Neuronal stem cell (in vitro differentiated cells): ENCODE results near the gene STK39.

Experiments
- DNase-seq: peaks from one replicate; pipeline ENCODE4 v3.0.0-alpha.2; 2013; ENCODE audit warnings: low spot score
- H2AFZ ChIP-seq: one replicate; pipeline ENCODE4 v1.6.1; 2013; ENCODE audit warnings: mild to moderate bottlenecking, low read length, inconsistent platforms
- H2AK5ac ChIP-seq: 2 replicates; pipeline ENCODE4 v1.6.1; 2013; ENCODE audit warnings: low read depth, mild to moderate bottlenecking, inconsistent platforms, low read length, moderate library complexity, mixed read lengths
- H2BK120ac ChIP-seq: 2 replicates; pipeline ENCODE4 v1.6.1; 2013; ENCODE audit warnings: low read depth, mild to moderate bottlenecking, inconsistent platforms, low read length, moderate library complexity, mixed read lengths
- H2BK12ac ChIP-seq: one replicate; pipeline ENCODE4 v1.6.1; 2013; ENCODE audit warnings: low read length, inconsistent platforms
- H2BK15ac ChIP-seq: 2 replicates; pipeline ENCODE4 v1.6.1; 2013; ENCODE audit warnings: mild to moderate bottlenecking, low read length, inconsistent platforms, mixed read lengths
- H2BK5ac ChIP-seq: one replicate; pipeline ENCODE4 v1.6.1; 2013; ENCODE audit warnings: inconsistent platforms, mild to moderate bottlenecking, low read length, moderate library complexity
- H3K14ac ChIP-seq: one replicate; pipeline ENCODE4 v1.6.1; 2013; ENCODE audit warnings: low read length, inconsistent platforms
- H3K18ac ChIP-seq: 2 replicates; pipeline ENCODE4 v1.6.1; 2013; ENCODE audit warnings: low read length, inconsistent platforms
- H3K23ac ChIP-seq: 2 replicates; pipeline ENCODE4 v1.6.1; 2013; ENCODE audit warnings: low read depth, mild to moderate bottlenecking, mixed read lengths, low read length, inconsistent platforms; ENCODE audit not compliant: poor library complexity
- H3K27ac ChIP-seq: replicated peaks from 3 replicates; pipeline ENCODE4 v1.5.1; 2013; ENCODE audit warnings: low read length, inconsistent platforms
- H3K27me3 ChIP-seq, 3 experiments: 2 replicates each; pipeline ENCODE4 v1.6.1; 2013; ENCODE audit warnings: low read length in 3 of 3, mild to moderate bottlenecking in 2 of 3, inconsistent platforms in 1 of 3, low read depth in 1 of 3, mixed read lengths in 1 of 3, moderate library complexity in 1 of 3; ENCODE audit not compliant: control insufficient read depth in 3 of 3, insufficient read depth in 3 of 3
- H3K36me3 ChIP-seq, 2 donors: replicated peaks in 1 of 2; 2 replicates each; pipeline ENCODE4 v1.6.1; 2013; ENCODE audit warnings: low read length in 2 of 2; ENCODE audit not compliant: control insufficient read depth in 2 of 2, insufficient read depth in 2 of 2
- H3K4ac ChIP-seq: 2 replicates; pipeline ENCODE4 v1.6.1; 2013; ENCODE audit warnings: inconsistent platforms, mild to moderate bottlenecking, low read length, moderate library complexity
- H3K4me1 ChIP-seq, 2 donors: 1 replicate in 1 of 2; 2 replicates in 1 of 2; pipeline ENCODE4 v1.6.1; 2013; ENCODE audit warnings: low read length in 2 of 2, low read depth in 1 of 2; ENCODE audit not compliant: control insufficient read depth in 2 of 2, insufficient read depth in 1 of 2
- H3K4me2 ChIP-seq: one replicate; pipeline ENCODE4 v1.6.1; 2013; ENCODE audit warnings: mild to moderate bottlenecking, low read length, inconsistent platforms; ENCODE audit not compliant: insufficient read depth, poor library complexity, severe bottlenecking
- H3K4me3 ChIP-seq, 2 donors: 2 replicates each; pipeline ENCODE4 v1.5.1; 2013; ENCODE audit warnings: low read length in 2 of 2, mild to moderate bottlenecking in 2 of 2, inconsistent platforms in 1 of 2, moderate library complexity in 1 of 2
- H3K79me1 ChIP-seq: one replicate; pipeline ENCODE4 v1.6.1; 2013; ENCODE audit warnings: low read depth, mild to moderate bottlenecking, inconsistent platforms, low read length, moderate library complexity
- H3K9ac ChIP-seq: one replicate; pipeline ENCODE4 v1.6.1; 2013; ENCODE audit warnings: mild to moderate bottlenecking, low read depth, low read length, inconsistent platforms; ENCODE audit not compliant: poor library complexity
- H3K9me3 ChIP-seq, 2 donors: replicated peaks in 1 of 2; 2 replicates each; pipeline versions ENCODE3 to v1.6.1; 2013; ENCODE audit warnings: low read length in 2 of 2, mild to moderate bottlenecking in 2 of 2, inconsistent platforms in 1 of 2, low read depth in 1 of 2, mixed read lengths in 1 of 2, moderate library complexity in 1 of 2; ENCODE audit not compliant: control insufficient read depth in 2 of 2, insufficient read depth in 1 of 2
- H4K8ac ChIP-seq: one replicate; pipeline ENCODE4 v1.6.1; 2013; ENCODE audit warnings: low read depth, mild to moderate bottlenecking, inconsistent platforms, low read length, moderate library complexity
- H4K91ac ChIP-seq: one replicate; pipeline ENCODE4 v1.6.1; 2013; ENCODE audit warnings: low read length, low read depth, mild to moderate bottlenecking, inconsistent platforms; ENCODE audit not compliant: poor library complexity
- WGBS, 2 donors: extraction: QIAGEN DNeasy Blood & Tissue Kit; methylation state at CpG; one replicate each; pipeline ENCODE4 v1.1.7; 2013; ENCODE audit warnings: missing lambda C conversion rate in 2 of 2, mixed read lengths in 1 of 2; ENCODE audit not compliant: insufficient read length in 2 of 2, insufficient replicate concordance in 1 of 2; ENCODE audit errors: extremely low coverage in 2 of 2; 5-methylcytosine and 5-hydroxymethylcytosine counted together

The STK39 gene

DNA sequence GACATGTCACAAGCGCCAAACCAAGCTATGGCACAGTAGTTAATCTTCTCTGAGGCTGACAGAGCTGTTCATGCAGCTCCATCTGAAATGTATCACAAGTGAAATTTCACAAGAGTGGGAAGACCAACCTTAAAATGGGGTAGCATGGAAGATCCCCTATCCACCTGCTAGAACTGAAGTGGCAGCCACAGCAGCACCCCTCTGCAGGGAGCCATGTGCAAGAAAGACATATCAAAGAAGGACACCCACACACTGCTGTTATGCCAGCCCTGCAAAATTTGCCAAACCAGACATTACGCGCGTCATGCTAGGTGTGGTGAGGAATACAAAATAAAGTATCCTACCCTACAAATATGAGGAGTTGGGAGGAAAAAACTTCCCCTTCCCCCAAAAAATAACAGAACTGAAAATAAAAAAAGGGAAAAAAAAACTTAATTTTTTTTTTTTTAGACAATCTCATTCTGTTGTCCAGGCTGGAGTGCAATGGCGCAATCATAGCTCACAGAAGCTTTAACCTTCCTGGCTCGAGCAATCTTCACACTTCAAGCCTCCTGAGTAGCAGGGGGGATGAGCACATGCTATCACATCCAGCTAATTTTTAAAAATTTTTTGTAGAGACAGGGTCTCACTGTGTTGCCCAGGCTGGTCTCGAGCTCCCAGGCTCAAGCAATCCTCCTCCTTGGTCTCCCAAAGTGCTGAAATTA is 76.2 kb downstream of the STK39 start:
- Histone ChIP-seq H4K91ac (no peak overlapping the region), H3K27ac (no peak overlapping the region), H3K18ac (no peak overlapping the region), H3K4me1 (peaks cover 5 to 11% of the 10 kb centered on the region in 2 donors), H3K4ac (no peak overlapping the region), H3K27me3 (no peaks in the 10 kb centered on the region), H2BK120ac (no peak overlapping the region), H3K36me3 (peaks cover 0 to 3% of the 10 kb centered on the region in 2 donors), H2AFZ (no peak overlapping the region), H3K79me1 (peaks cover 2% of the 10 kb centered on the region), H3K4me2 (no peak overlapping the region), H3K23ac (no peak overlapping the region), H3K4me3 (no peak overlapping the region), H2BK5ac (no peak overlapping the region), H3K9ac (no peak overlapping the region), H3K9me3 (no peaks in the 10 kb centered on the region), H3K14ac (no peak overlapping the region), H4K8ac (no peak overlapping the region), H2AK5ac (no peak overlapping the region), H2BK12ac (no peak overlapping the region), H2BK15ac (no peak overlapping the region)
- no peak for DNase-seq
- WGBS, 2 donors, result no CpG with 5 or more reads among the region's 7 CpGs

DNA sequence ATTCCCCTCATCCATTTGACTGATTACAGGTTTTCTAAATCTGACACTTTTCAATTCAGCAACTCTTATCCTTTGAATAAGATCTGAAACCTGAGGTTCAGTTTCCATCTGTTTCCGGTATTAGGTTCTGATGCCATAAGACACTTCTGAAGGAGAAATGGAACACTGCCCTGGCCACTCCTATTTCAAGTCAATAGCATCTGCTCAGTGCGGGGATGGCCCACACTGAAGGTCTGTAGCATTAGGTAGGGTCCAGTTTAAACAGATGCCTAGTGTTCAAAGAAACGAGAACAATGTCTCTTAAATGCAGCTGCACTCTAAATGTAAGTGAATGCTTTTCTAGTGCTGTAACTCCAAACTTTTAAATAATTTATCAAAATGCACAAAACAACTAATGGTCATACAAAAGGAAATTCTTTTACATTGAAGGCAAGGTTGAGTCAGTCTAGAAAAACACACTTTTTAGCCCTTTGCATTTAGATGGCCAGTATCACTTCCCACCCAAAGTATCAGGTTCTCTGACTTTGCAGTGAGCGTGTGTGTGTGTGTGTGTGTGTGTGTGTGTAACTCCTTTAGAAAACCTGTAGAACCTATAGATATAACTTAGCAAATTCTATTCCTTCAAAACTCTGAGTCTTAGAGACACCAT is 78.2 kb downstream of the STK39 start:
- peaks cover 2% of the 10 kb centered on the region for H3K79me1 ChIP-seq
- no peak overlapping the region for H4K8ac ChIP-seq
- H2BK15ac ChIP-seq, result no peak overlapping the region
- no peak overlapping the region for H2BK12ac ChIP-seq
- H3K23ac ChIP-seq, result no peak overlapping the region
- H3K18ac ChIP-seq, result no peak overlapping the region
- peaks cover 0 to 13% of the 10 kb centered on the region in 2 donors for H3K36me3 ChIP-seq
- H3K9ac ChIP-seq, result no peak overlapping the region
- H3K9me3 ChIP-seq, result no peaks in the 10 kb centered on the region
- no peak overlapping the region for H3K14ac ChIP-seq
- H2AK5ac ChIP-seq, result no peak overlapping the region
- no peak overlapping the region for H3K4me2 ChIP-seq
- H3K4me1 ChIP-seq, result peaks cover 8 to 17% of the 10 kb centered on the region in 2 donors
- no peak overlapping the region for H2BK120ac ChIP-seq
- H4K91ac ChIP-seq, result no peak overlapping the region
- no peak overlapping the region for H3K4me3 ChIP-seq
- no CpG with 5 or more reads among the region's 4 CpGs for WGBS, 2 donors
- no peak for DNase-seq
- no peak overlapping the region for H2BK5ac ChIP-seq
- H2AFZ ChIP-seq, result no peak overlapping the region
- no peak overlapping the region for H3K27ac ChIP-seq
- no peak overlapping the region for H3K4ac ChIP-seq
- H3K27me3 ChIP-seq, result no peaks in the 10 kb centered on the region

DNA sequence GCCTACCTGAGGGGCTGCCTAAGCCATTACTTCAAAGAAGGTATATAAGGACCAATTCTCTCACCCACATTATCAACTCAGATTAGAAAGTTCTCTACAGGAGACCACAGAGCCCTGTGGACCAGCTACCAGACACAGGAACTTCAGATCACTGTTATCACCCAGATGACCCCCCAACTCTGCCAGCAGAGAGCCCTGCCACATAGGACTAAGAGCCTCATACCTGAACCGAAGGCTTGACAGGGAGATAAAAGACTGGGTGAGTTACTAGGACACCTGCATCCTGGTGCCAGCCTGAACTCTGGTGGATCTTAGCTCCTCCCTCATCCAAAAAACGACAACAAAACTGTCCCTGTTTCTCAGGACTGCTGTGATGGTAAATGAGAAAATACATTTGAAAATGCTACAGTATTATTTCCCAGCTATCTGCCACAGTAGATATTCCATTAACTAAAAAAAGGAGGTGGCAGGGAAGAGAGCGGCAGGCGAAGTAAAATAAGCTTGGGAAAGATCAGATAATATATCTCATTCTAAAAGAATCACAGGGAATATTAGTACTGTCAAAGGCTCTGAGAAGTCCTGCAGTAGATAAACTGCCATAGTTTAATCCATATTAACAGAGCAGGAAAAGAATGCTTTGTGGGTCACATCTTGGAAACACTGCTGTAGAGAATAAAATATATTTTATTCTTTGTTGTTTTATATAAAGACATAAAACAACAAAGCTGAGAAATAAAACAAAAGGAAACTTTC is 79.7 kb downstream of the STK39 start:
- Histone ChIP-seq H2BK12ac (no peak overlapping the region), H3K79me1 (peaks cover 2% of the 10 kb centered on the region), H2AFZ (no peak overlapping the region), H3K9ac (no peak overlapping the region), H3K4me1 (peaks cover 10 to 17% of the 10 kb centered on the region in 2 donors), H3K27ac (no peak overlapping the region), H3K14ac (no peak overlapping the region), H3K18ac (no peak overlapping the region), H4K8ac (no peak overlapping the region), H2AK5ac (no peak overlapping the region), H2BK120ac (no peak overlapping the region), H4K91ac (no peak overlapping the region), H3K4me2 (no peak overlapping the region), H3K4me3 (no peak overlapping the region), H3K9me3 (no peaks in the 10 kb centered on the region), H2BK15ac (no peak overlapping the region), H3K23ac (no peak overlapping the region), H2BK5ac (no peak overlapping the region), H3K36me3 (peaks cover 0 to 27% of the 10 kb centered on the region in 2 donors), H3K4ac (no peak overlapping the region), H3K27me3 (no peaks in the 10 kb centered on the region)
- no peak for DNase-seq
- WGBS, 2 donors, result no CpG with 5 or more reads among the region's 4 CpGs
